Mesendoderm (in vitro differentiated cells): ENCODE measurements around the gene CD320.
"Not testable (repeated sequence)": the region's sequence is repeated elsewhere in the genome, so short reads cannot be mapped to it uniquely, and the experiment has no call there.

Experiments used
- DNase-seq: peaks from one replicate; pipeline ENCODE4 v3.0.0; 2013
- H2AK5ac ChIP-seq: 2 replicates; pipeline ENCODE4 v1.6.1; 2013; ENCODE audit warnings: low read length, inconsistent platforms
- H2BK120ac ChIP-seq: 2 replicates; pipeline ENCODE4 v1.6.1; 2013; ENCODE audit warnings: low read depth, mild to moderate bottlenecking, low read length, moderate library complexity, mixed read lengths
- H2BK15ac ChIP-seq: replicated peaks from 2 replicates; pipeline ENCODE4 v1.6.1; 2013; ENCODE audit warnings: low read depth, mild to moderate bottlenecking, moderate library complexity
- H2BK5ac ChIP-seq: 2 replicates; pipeline ENCODE4 v1.6.1; 2013; ENCODE audit warnings: low read length, inconsistent platforms
- H3K18ac ChIP-seq: 2 replicates; pipeline ENCODE4 v1.6.1; 2013; ENCODE audit warnings: mild to moderate bottlenecking, low read length, mixed read lengths
- H3K23ac ChIP-seq: one replicate; pipeline ENCODE4 v1.6.1; 2013; ENCODE audit warnings: low read length
- H3K27ac ChIP-seq: 2 replicates; pipeline ENCODE4 v1.5.1; 2013; ENCODE audit warnings: low read depth, mild to moderate bottlenecking, inconsistent platforms, low read length, moderate library complexity
- H3K27me3 ChIP-seq: 2 replicates; pipeline ENCODE4 v1.6.1; 2013; ENCODE audit warnings: low read length, control low read depth, mild to moderate bottlenecking, inconsistent platforms; ENCODE audit not compliant: insufficient read depth, poor library complexity
- H3K36me3 ChIP-seq: 2 replicates; pipeline ENCODE4 v1.6.1; 2013; ENCODE audit warnings: low read length, inconsistent platforms; ENCODE audit not compliant: control insufficient read depth, insufficient read depth
- H3K4ac ChIP-seq: one replicate; pipeline ENCODE4 v1.6.1; 2013; ENCODE audit warnings: low read depth, mild to moderate bottlenecking, low read length, moderate library complexity
- H3K4me1 ChIP-seq: 2 replicates; pipeline ENCODE4 v1.6.1; 2013; ENCODE audit warnings: low read depth, low read length, inconsistent platforms; ENCODE audit not compliant: control insufficient read depth
- H3K4me2 ChIP-seq: 2 replicates; pipeline ENCODE4 v1.6.1; 2013; ENCODE audit warnings: low read length
- H3K4me3 ChIP-seq: 2 replicates; pipeline ENCODE4 v1.5.1; 2013; ENCODE audit warnings: mild to moderate bottlenecking, low read length
- H3K56ac ChIP-seq: one replicate; pipeline ENCODE4 v1.6.1; 2013; ENCODE audit warnings: low read length
- H3K79me1 ChIP-seq: 2 replicates; pipeline ENCODE4 v1.6.1; 2013; ENCODE audit warnings: low read length, inconsistent platforms
- H3K79me2 ChIP-seq: 2 replicates; pipeline ENCODE4 v1.6.1; 2013; ENCODE audit warnings: mild to moderate bottlenecking, low read length; ENCODE audit not compliant: control insufficient read depth, insufficient read depth
- H3K9ac ChIP-seq: 2 replicates; pipeline ENCODE4 v1.6.1; 2013; ENCODE audit warnings: low read length, inconsistent platforms
- H4K5ac ChIP-seq: one replicate; pipeline ENCODE4 v1.6.1; 2013; ENCODE audit warnings: low read length
- H4K8ac ChIP-seq: one replicate; pipeline ENCODE4 v1.6.1; 2013; ENCODE audit warnings: low read depth, mild to moderate bottlenecking, control low read depth, low read length, moderate library complexity
- WGBS: extraction: QIAGEN DNeasy Blood & Tissue Kit; methylation state at CpG from one replicate; pipeline ENCODE4 v1.1.7; 2013; ENCODE audit warnings: low lambda C conversion rate, missing lambda C conversion rate; ENCODE audit not compliant: insufficient coverage; ENCODE audit errors: extremely low coverage; 5-methylcytosine and 5-hydroxymethylcytosine counted together

Gene CD320

DNA sequence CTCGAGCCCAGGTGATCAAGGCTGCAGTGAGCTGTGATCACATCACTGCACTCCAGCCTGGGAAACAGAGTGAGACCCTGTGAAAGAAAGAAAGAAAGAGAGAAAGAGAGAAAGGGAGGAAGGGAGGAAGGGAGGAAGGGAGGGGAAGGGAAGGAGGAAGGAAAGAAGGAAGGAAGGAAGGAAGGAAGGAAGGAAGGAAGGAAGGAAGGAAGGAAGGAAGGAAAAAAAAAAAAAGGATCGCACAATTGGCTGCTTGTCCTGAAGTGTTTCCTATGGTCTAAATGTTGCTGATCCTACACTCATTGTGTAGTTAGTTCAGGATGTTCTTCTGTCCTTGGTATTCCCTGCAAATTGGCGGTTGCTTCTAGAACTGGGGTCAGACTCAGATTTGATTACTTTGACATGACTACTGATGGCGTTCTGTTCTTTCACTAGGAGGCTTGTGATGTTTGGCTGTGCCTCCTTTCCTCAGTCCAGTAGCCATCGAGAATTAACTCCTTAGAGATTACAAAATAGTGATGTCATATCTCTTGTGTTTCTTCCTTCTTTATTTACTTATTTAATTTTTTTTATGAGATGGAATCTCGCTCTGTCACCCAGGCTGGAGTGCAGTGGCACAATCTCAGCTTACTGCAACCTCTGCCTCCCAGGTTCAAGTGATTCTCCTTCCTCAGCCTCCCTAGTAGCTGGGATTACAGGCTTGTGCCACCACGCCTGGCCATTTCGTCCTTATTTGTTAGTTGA is 41.6 kb upstream of the CD320 start:
- H3K4me2 ChIP-seq, H3K27me3 ChIP-seq, H3K18ac ChIP-seq, H3K4ac ChIP-seq, H3K56ac ChIP-seq, H3K27ac ChIP-seq, H3K79me2 ChIP-seq, H3K23ac ChIP-seq, H3K79me1 ChIP-seq, H3K4me1 ChIP-seq, H2BK120ac ChIP-seq, H4K8ac ChIP-seq, DNase-seq, H3K36me3 ChIP-seq, H3K4me3 ChIP-seq, H3K9ac ChIP-seq, H4K5ac ChIP-seq, H2BK15ac ChIP-seq, H2AK5ac ChIP-seq, H2BK5ac ChIP-seq: not testable (repeated sequence)
- WGBS: no CpG with 5 or more reads among the region's 8 CpGs

DNA sequence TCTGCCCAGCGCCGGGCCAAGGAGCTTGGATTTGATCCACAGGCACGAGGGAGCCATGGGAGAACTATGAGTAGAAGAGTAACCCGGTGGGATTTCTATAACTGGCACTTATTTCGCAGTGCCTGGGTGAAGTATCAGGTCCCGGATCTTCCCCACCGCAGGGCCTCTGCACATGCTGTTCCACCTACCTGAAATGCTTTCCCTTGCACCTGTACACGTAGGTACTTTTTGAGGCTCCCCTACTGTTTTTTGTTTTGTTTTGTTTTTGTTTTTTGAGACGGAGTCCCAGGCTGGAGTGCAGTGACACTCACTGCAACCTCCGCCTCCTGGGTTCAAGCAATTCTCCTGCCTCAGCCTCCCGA is 35.3 kb upstream of the CD320 start:
- DNase-seq: no peak

GRCh38 chr19:8342684-8343482 is 34.7 kb upstream of the CD320 start, which contains the start of gene KANK3:
TSS of gene KANK3 (minus strand) at chr19:8343262. CDS start at chr19:8337828, 5,434 bp downstream.
- Histone ChIP-seq H3K18ac (no peak within 1 kb of the TSS), H3K27me3 (no peaks in the 10 kb centered on the region), H3K4me3 (peak within 1 kb of the TSS; percentile 47), H3K27ac (no peak within 1 kb of the TSS), H3K36me3 (no peaks in the 10 kb centered on the region), H3K4me2 (peak within 1 kb of the TSS; percentile 83), H2BK5ac (no peak within 1 kb of the TSS), H4K8ac (no peak within 1 kb of the TSS), H3K23ac (no peak within 1 kb of the TSS), H3K4me1 (no peaks in the 10 kb centered on the region), H2BK120ac (no peak within 1 kb of the TSS), H2BK15ac (no peak within 1 kb of the TSS), H3K4ac (no peak within 1 kb of the TSS), H4K5ac (no peak within 1 kb of the TSS), H3K79me1 (no peaks in the 10 kb centered on the region), H3K9ac (peak within 1 kb of the TSS; percentile 69), H3K79me2 (no peaks in the 10 kb centered on the region), H2AK5ac (no peak within 1 kb of the TSS), H3K56ac (peak within 1 kb of the TSS; percentile 82)
- peak; percentile 99 for DNase-seq
- WGBS: no CpG with 5 or more reads among the region's 65 CpGs

More for the DNA sequence above, 35.3 kb upstream of the CD320 start:
- H3K23ac ChIP-seq: no peak overlapping the region
- no peak overlapping the region for H2BK15ac ChIP-seq
- no peak overlapping the region for H3K18ac ChIP-seq
- no peaks in the 10 kb centered on the region for H3K36me3 ChIP-seq
- no peaks in the 10 kb centered on the region for H3K79me1 ChIP-seq
- H4K8ac ChIP-seq: no peak overlapping the region
- H3K56ac ChIP-seq: no peak overlapping the region
- no peak overlapping the region for H2AK5ac ChIP-seq
- H3K27me3 ChIP-seq: no peaks in the 10 kb centered on the region
- H2BK5ac ChIP-seq: no peak overlapping the region
- no peak overlapping the region for H3K4me2 ChIP-seq
- H2BK120ac ChIP-seq: no peak overlapping the region
- no peak overlapping the region for H3K4me3 ChIP-seq
- H3K9ac ChIP-seq: no peak overlapping the region
- WGBS: no CpG with 5 or more reads among the region's 11 CpGs
- H3K79me2 ChIP-seq: no peaks in the 10 kb centered on the region
- H4K5ac ChIP-seq: no peak overlapping the region
- no peak overlapping the region for H3K4ac ChIP-seq
- no peak overlapping the region for H3K27ac ChIP-seq
- H3K4me1 ChIP-seq: no peaks in the 10 kb centered on the region

GRCh38 chr19:8342316-8342683 is 34.1 kb upstream of the CD320 start:
- Histone ChIP-seq H3K23ac (no peak overlapping the region), H3K9ac (no peak overlapping the region), H2BK5ac (no peak overlapping the region), H3K4ac (no peak overlapping the region), H3K36me3 (no peaks in the 10 kb centered on the region), H3K79me2 (no peaks in the 10 kb centered on the region), H3K4me1 (no peaks in the 10 kb centered on the region), H3K27me3 (no peaks in the 10 kb centered on the region), H2BK120ac (no peak overlapping the region), H2BK15ac (no peak overlapping the region), H3K4me3 (no peak overlapping the region), H3K79me1 (no peaks in the 10 kb centered on the region), H3K4me2 (no peak overlapping the region), H3K18ac (no peak overlapping the region), H4K5ac (no peak overlapping the region), H3K27ac (no peak overlapping the region), H3K56ac (peak overlapping the region; percentile 60), H2AK5ac (no peak overlapping the region), H4K8ac (no peak overlapping the region)
- no CpG with 5 or more reads among the region's 14 CpGs for WGBS
- no peak for DNase-seq

GRCh38 chr19:8341504-8341903 is 33.3 kb upstream of the CD320 start:
- not testable (repeated sequence) for H2AK5ac ChIP-seq, H3K23ac ChIP-seq, H4K5ac ChIP-seq, DNase-seq, H3K56ac ChIP-seq, H3K79me1 ChIP-seq, H2BK15ac ChIP-seq, H3K4me3 ChIP-seq, H3K4ac ChIP-seq, H3K27me3 ChIP-seq, H3K79me2 ChIP-seq, H3K36me3 ChIP-seq, H2BK120ac ChIP-seq, H3K4me1 ChIP-seq, H3K27ac ChIP-seq, H3K18ac ChIP-seq, H3K9ac ChIP-seq, H3K4me2 ChIP-seq, H4K8ac ChIP-seq, H2BK5ac ChIP-seq
- no CpG with 5 or more reads among the region's 4 CpGs for WGBS
